ENCODE measurements around the gene WNT7A.
"Not testable (repeated sequence)": the region's sequence is repeated elsewhere in the genome, so short reads cannot be mapped to it uniquely, and the experiment has no call there.

WNT7A gene

DNA sequence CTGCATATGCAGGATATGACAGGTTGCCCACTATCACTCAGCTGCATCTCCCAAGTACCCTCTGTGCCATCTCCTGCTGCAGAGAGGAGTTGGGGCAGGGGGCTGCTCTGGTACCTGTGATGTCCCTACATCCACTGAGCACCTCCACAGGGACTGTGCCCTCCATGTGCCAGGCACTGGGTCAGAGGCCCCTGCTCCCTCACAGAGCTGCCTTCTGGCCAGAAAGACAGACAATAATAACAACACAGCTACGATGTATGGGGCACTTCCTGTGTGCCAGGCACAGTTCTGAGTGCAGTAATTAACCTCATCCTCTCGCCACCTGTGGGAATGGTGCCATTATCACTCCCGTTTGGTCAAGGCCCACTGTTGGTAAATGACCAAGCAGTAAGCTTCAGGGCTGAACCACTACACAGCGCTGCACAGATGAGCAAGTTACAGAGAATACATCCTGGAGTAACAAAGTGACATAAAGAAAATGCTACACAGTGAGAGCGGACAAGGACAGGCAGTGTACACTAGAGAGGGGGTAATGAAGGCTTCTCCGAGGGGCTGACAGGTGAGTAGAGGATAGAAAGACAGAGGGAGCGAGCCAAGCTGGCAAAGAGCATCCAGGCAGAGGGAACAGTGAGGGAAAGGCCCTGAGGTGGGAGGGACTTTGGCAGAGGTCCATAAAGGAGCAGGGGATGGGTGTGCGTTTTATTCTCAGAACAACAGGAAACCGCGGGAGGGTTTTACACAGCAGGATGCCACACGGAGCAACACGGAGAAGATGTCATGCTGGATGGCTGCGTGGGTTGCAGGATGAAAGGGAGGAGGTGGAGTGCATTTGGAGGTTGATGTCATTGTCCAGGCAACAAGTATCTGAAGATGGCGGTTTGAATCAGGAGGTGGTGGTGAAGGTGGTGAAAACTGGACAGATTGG, 13.6 kb downstream of the WNT7A start:
- in situ Hi-C loops (cut with MboI; ENCODE audit: low sequenced_read_pairs) = no loop called here

DNA sequence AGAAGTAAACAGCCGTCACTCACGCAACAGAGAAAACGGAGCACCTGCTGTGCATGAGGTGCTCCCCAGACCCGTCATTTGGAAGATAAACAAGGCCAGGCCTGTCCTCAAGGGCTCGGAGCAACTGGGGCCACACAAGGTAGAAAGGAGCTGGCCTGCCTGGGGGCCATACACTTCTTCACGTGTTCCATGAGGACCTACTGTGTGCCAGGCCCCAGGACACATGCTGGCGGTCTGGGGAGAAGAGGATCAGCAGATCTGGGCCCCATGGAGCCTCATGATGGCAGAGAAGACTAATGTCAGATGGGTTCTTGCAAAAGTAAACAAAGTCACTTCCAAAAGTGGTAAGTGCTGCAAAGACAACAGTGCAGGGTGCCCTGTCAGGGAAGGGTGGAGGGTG, 14.3 kb downstream of the WNT7A start:
- in situ Hi-C loops (cut with MboI; ENCODE audit: low sequenced_read_pairs) = no loop called here

DNA sequence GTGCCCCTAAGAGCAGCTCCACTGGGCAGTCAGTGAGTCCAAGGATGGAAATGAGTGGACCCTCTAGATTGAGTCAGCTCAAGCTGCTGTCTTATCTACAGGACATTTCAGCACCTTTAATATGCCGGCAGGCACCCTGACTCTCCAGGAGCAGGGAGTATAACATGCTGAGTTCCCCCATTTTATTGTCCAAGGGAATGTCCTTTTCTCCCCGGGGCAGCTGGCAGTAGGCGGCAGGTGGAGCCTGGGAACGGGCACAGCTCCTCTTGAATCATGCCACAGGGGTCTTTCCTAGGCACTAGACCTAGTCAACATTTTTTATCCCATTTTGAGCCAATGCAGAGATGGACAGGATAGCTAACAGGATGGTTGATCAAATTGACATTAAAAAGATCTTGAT, 14.8 kb downstream of the WNT7A start:
- in situ Hi-C loops (cut with MboI; ENCODE audit: low sequenced_read_pairs) = no loop called here

DNA sequence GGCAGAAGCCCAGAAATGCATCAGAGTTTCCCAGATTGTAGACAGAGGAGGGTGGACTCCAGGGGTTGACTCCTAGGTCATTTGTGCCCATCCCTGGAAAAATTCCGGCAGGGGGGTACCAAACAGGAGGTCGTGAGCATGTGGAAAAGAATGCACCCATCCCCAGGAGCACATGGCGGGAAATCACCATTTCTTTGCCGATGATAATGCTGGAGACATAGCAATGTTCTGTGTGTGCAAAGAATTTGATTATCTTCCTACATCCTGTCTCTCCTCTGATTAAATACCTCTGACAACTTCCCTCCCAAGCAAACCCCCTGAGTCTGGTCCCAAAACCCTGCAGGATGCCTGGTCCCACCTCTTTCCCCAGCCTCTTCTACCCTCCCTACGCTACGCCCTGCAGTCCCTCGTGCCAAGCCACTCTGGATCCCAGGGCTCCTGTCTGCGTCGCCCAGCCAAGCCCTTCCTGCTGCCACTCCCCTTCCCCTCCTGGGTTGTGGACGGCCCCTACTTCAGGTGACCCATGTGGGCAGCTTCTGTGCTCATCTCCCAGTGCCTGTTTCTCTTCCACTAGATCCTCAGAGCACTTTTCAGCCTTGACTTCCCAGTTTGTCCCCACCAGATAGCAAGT, 15.8 kb downstream of the WNT7A start:
- in situ Hi-C loops (cut with MboI; ENCODE audit: low sequenced_read_pairs) = no loop called here

DNA sequence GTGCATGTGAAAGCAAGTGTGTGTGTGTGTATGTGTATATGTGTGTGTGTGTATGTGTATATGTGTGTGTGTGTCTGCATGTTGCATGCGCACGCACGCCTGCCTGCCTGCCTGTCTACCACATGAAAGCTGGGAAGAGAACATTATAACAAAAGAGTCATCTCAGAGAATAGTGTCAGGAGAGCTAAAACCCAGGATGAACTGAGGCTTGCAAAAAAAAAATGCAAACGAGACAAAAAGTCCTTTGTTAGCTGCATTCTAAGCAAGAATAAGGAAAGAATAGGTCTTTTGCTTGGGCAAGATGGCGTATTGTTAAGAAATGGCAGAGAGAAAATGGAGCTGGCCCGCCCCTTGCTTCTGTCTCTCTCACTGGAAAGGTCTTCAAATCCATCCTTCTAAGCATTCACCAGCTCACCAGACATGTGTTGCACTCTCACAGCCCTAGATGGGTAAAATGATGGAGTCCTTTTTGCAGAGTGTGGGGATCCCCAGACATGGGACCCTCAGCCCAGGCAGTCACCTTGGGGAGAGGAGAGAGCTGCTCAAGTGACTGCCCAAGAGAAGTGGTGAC, 16.4 kb downstream of the WNT7A start:
- in situ Hi-C loops (cut with MboI; ENCODE audit: low sequenced_read_pairs) = no loop called here

DNA sequence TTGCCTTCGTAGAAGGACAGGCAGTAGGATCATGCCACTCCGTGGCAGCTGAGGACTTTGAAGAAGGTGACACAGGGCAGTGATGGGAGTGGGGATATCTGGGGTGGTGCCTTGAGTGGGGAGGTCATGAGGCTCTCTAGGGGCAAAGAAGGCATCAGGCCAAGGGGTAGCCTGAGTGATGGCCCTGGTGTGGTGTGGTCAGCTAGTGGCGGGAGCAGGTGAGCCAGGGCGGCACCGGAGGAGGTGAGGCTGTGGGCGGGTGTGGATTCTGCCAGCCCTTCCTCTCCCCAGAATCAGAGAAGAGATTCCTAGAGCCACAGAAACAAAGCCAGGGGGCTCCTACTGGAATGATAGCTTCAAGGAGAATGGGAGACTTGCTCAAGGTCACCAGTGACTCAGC, 18.4 kb downstream of the WNT7A start:
- in situ Hi-C loops (cut with MboI; ENCODE audit: low sequenced_read_pairs) = no loop called here

DNA sequence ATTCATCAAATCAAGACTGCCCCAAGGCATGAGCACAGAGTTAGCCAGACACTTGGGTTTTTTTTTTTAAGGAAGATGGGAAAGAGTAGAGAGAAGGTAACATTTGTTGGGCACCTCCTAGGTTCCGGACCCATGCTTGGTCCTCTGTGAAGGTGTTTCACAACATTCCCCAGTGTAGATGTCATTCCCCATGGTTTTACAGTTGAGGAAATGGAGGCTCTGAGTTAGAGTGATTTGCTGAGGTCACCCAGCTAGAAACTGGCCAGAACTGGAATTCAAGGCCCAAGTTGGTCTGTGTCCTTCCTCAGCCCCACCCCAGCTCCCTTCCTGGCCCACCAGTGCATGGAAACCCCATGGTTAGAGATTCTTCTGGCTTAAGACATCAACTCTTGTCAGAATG, 19.9 kb downstream of the WNT7A start:
- in situ Hi-C loops (cut with MboI; ENCODE audit: low sequenced_read_pairs) = no loop called here

DNA sequence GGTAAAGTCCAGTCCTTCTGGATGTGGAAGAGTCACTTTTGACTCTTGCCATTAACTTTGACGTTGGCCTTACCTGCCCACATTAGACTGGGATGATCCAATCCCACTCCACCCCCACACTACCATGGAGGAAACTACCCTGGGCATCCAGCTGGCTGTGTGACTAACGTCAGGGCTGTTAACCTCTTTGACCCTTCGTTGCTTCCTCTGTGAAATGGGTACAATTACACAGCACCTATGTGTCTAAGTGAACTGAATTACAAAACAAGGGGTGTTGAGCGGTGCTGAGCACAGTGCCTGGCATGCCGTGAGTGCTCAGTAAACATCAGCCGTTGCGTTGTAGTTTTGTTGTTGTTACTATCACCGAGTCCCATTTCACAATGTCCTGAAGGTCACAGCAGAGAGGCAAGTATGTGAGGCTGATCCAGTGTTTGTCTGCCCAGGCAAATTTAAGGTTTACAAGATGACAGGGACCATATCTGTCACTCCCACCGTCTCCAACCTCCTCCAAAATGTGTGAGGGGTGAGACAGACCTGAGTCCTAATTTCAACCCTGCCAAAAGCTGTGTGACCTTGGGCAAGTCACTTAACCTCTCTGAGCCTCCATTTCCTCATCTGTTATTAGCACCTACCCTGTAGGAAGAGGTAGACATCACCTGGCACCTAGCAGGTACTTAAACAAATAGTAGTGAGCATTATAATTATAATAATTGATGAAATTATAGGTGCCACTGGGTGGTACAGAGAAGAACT, 20.9 kb downstream of the WNT7A start:
- in situ Hi-C loops (cut with MboI; ENCODE audit: low sequenced_read_pairs) = no loop called here

DNA sequence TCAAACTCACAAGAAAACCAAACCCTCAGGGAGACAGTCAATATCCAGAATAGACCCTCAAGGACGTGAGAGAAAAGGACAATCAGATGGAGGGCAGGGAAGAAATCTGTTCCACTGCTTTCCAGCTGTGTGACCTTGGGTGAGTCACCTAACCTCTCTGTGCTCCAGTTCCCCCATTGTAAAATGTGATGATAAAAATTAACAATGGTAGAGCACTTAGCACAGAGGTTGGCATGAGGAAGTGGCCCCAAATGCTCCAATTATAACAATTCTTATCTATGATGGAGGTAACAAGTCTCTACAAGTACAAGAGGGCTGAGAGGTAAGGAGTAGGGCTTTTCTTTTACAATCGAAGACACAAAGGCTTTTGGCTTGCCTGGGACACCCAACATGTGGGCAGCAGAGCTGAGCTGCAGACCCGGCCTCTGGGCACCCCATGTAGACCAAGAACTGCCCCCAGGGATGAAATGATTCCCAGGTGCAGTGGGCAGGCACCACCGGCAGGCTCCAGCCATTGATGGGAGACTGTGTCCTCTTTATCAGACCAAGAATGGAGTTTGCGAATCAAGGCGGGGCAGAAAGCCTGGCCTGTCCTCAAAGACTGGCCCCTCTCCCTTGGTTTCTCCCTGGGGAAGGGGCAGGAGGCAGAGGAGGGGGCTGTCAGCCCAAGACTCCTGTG, 22.0 kb downstream of the WNT7A start:
- in situ Hi-C loops (cut with MboI; ENCODE audit: low sequenced_read_pairs) = no loop called here

DNA sequence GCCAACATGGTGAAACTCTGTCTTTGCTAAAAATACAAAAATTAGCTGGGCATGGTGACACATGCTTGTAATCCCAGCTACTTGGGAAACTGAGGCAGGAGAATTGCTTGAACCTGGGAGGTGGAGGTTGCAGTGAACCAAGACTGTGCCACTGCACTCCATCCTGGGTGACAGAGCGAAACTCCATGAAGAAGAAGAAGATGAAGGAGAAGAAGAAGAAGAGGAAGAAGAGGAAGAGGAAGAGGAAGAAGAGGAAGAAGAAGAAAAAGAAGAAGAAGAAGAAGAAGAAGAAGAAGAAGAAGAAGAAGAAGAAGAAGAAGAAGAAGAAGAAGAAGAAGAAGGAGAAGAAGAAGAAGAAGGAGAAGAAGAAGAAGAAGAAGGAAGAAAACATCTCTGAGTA, 23.2 kb downstream of the WNT7A start:
- in situ Hi-C loops (cut with MboI; ENCODE audit: low sequenced_read_pairs) = not testable (repeated sequence)

DNA sequence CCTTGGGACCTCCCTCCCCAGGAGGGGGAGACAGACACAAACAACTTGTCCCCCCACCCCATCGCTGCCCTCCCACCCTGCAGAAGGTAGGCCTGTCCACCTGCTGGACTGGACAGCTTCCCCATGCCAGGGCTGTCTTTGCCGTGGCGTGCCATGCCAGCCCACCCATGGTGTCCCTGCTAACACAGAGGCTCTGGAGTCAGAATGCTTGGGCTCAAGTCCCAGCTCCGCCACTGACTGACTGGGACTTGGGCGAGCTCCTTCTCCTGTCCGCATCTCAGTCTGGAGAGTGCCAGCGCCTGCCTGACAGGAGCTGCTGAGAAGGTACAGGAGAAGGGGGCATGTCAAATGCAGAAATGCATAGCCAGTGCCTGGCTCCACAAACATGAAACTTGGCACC, 23.9 kb downstream of the WNT7A start:
- in situ Hi-C loops (cut with MboI; ENCODE audit: low sequenced_read_pairs) = no loop called here

DNA sequence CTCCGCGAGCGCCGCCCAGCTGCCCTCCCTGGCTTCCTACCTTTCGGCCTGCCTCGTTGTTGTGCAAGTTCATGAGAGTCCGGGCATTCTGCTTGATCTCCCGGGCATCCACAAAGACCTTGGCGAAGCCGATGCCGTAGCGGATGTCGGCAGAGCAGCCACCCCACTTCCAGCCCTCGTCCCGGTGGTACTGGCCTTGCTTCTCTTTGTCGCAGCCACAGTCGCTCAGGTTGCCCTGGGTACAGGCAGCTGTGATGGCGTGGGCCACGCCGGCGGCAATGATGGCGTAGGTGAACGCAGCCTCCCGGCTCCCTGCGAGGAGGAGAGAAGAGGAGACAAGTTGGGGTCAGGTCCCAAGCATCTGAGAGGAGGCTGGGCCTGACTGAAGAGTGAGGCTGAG, 25.4 kb downstream of the WNT7A start:
- in situ Hi-C loops (cut with MboI; ENCODE audit: low sequenced_read_pairs) = no loop called here

DNA sequence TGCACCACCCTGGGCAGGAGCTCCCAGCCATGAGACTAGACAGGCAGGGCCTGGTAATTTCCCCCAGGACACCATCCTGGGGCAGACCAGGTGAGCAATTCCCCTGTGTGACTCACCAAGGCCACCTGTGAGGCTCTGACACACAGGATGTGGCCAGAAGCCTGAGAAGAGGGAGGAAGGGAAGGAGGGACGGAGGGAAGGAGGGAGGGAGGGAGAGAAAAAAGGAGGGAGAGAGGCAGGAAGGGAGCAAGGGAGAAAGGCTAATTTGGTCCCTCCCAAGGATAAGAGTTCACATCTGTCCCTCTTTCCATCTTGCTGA, 25.9 kb downstream of the WNT7A start:
- in situ Hi-C loops (cut with MboI; ENCODE audit: low sequenced_read_pairs) = no loop called here

DNA sequence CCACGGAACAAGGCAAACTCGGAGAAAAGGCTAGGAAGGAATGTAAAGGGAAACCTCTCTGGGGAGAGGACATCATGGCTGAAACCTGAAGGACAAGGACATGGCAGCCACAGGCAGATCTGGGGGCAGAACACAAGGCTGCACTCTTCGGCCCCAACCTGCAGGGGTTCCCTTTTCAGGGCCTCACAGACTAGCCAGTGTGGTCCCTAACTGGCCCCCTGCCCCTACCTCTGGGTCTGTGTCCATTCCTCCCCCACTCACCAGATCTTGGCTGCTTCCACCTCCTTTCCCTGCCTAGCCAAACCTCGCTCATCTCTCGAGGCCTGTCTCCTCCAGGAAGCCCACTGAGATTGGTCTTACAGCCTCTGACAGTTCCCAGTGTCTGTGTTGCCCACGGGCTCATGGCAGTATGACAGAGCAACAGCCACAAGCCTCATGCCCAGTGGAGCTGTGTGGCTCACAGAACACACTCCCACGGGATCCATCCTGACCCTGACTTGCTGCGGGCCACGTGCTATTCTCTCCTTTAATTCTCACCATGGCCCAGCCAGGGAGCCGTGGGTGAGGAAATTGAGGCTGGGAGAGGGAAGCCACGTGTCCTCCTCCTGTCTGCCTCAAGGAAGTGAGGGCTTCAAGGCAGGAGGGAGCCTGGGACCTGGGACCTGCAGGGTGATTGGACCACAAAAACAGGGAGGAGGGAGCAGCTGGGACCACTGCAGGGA, 26.5 kb downstream of the WNT7A start:
- in situ Hi-C loops (cut with MboI; ENCODE audit: low sequenced_read_pairs) = no loop called here

DNA sequence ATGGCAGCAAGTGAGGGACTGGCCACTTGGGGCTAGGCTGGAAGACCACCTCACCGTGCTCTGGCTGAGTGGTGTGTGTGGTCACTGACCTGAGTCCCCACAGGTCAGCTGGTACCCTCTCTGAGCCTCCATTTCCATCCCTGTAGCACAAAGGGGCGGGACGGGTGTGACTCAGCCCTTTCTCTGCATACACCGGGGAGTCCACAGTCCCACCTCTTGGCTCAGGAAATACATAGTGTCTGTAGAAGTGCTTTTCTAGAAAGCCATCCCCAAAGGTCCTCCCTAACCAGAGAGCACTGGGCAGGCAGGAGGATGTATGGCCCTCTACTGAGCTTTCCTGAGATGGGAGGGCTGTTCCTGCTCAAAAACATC, 27.2 kb downstream of the WNT7A start:
- in situ Hi-C loops (cut with MboI; ENCODE audit: low sequenced_read_pairs) = no loop called here

DNA sequence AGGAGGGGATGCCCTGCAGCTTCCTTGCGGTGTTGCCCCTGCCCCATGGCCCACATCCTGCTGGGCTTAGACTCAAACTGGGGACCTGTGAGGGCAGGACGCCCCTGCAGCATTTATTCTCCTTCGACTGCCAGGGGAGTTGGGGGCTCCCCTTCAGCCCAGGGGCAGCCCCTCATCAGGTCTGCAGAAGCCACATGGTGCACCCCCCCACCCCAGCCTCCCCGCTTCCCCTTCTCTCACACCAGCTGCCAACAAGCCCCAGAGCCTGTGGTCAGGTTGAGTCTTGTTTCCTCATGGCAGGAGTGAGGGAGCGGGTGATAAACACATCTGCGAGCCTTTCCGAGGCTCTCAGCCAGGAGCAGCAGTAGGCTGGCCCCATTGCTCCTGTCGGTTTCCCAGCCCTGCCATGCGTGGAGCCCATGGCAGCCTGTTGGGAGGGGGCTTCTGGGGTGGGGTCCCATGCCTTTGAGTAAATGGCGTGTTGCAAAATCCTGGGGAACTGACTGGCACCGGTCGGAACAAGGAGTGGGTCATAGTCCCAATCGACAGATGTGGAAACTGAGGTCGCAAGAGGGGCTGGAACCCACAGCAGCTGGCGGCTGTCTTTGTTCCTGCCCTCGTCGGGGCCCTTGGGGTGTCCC, 27.8 kb downstream of the WNT7A start:
- in situ Hi-C loops (cut with MboI; ENCODE audit: low sequenced_read_pairs) = no loop called here

DNA sequence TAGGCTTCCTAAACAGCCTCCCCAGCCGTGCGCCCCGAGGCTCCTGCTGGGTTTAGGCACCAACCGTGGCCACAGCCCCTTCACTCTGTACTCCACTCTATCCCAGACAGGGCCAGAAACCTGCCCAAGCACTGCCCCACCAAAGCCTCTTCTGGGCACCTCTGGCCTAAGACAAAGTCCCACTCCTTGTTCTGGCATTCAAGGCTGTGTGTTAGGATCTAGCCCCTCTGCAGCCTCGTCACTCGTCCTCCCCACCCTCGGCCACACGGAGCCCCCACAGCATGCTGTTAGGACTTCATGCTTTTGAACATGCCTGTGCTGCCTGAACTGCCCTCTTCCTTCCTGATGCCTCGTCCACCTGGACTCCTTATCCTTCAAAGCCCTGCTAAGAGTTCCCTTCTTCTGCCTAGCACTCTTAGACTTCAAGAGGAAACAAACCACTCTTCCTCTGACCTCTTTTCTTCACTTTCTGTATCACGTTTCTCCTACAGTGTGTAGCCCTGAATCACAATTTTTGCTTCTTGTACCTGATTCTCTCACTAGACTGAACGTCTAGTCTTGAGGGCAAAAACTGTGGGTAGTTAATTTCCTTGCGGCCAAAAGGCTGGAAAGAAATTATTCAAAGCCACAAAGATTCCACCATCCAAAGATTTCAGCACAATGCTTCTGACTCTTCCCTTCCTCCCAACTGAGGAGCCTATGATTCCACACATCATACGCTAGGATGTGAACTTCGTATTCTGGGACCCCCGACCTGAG, 28.6 kb downstream of the WNT7A start:
- in situ Hi-C loops (cut with MboI; ENCODE audit: low sequenced_read_pairs) = no loop called here

DNA sequence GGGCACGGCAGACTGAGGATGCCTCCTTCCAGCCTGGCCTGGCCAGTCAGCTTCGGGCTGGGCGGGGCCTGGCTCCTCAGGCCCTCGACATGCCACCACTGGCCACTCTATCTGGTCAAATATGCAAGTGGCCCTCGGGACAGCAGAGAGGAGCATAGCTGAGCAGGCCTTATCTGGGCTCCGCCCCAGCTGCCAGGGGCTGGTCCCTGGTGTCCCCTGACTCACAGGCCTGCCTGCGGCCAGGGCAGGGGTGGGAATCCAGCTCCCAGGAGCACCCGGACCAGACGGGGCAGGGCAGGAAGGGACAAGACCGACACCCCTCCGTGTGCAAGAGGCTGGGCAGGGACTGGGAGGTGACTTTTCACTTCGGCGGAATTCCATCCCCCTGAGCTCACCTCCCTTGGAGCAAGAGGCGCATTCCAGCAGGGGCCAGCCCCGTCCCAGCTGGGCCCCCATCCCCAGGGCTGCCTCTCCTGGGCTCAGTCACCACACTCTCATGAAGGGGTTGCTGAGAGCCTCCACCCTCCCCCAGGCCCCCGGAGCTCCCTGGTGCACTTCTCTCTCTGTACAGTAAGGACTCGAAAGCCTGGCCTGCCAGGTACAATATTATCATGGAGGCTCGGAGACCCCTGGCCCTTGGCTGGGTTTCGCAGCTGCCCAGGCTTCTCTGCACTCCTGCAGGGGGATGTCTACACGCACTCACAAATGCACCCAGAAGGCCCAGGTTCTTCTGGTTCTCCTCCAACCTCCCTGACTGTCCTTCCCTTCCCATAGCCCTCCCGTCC, 29.5 kb downstream of the WNT7A start:
- in situ Hi-C loops (cut with MboI; ENCODE audit: low sequenced_read_pairs) = no loop called here

All from HL-60/S4 treated with phorbol 12-myristate 13-acetate at 8.2 ng/mL for 4 days and 3 days (cell line).